ENCODE measurements around the gene FCGR3A.
"Not testable (repeated sequence)": the region's sequence is repeated elsewhere in the genome, so short reads cannot be mapped to it uniquely, and the experiment has no call there.

The FCGR3A gene

DNA sequence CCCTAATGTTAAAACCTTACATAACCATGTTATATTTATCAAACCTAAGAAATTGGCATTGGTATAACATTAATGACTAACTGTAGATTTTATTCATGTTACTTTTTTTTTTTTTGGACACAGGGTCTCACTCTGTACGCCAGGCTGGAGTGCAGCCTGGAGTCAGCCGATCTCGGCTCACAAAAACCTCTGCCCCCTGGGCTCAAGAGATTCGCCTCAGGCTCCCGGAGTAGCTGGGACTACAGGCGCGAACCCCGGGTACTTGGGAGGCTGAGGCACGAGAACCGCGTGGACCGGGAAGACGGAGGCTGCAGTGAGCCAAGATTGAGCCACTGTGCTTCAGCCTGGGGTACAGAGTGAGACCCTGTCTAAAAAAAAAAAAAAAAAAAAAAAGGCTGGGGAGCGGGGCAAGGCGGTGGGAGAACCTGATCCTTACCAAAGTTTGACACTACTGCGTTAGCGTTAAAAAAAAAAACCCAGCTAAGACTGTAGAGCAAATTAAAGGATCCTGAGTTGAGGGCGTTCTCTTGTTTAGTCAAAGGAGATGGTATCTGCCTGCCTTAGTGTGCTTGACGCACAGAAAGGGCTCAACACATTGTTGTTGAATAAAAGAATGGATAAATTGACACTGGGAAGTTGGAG lies 20.0 kb downstream of the FCGR3A start:
- not testable (repeated sequence) for DNase-seq

DNA sequence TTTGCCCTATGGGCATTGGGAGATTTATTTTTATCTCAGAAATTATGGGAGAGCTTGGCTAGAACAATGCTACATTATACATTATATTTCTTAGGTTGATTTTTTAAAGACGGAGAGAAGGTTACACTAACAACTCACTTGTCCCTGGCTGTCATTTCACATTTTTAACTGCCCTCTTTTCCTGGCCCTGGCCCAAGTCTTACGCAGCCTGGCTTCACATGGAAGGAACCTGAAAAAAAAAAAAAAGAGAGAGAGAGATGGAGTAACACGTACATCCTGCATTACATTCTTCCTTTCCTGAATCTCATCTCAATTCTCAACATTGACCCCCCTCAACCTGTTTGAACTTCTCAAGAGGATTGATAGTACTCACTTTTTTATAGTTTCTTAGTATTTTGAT lies 21.1 kb downstream of the FCGR3A start:
- DNase-seq, result not testable (repeated sequence)

DNA sequence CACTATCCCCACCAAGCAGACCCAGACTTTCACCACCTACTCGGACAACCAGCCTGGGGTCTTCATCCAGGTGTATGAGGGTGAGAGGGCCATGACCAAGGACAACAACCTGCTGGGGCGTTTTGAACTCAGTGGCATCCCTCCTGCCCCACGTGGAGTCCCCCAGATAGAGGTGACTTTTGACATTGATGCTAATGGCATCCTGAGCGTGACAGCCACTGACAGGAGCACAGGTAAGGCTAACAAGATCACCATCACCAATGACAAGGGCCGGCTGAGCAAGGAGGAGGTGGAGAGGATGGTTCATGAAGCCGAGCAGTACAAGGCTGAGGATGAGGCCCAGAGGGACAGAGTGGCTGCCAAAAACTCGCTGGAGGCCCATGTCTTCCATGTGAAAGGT lies 23.7 kb downstream of the FCGR3A start:
- DNase-seq, result not testable (repeated sequence)

DNA sequence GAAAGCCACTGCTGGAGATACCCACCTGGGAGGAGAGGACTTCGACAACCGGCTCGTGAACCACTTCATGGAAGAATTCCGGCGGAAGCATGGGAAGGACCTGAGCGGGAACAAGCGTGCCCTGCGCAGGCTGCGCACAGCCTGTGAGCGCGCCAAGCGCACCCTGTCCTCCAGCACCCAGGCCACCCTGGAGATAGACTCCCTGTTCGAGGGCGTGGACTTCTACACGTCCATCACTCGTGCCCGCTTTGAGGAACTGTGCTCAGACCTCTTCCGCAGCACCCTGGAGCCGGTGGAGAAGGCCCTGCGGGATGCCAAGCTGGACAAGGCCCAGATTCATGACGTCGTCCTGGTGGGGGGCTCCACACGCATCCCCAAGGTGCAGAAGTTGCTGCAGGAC lies 24.3 kb downstream of the FCGR3A start:
- DNase-seq, result peak in 1 of 2 donors; percentile 32

DNA sequence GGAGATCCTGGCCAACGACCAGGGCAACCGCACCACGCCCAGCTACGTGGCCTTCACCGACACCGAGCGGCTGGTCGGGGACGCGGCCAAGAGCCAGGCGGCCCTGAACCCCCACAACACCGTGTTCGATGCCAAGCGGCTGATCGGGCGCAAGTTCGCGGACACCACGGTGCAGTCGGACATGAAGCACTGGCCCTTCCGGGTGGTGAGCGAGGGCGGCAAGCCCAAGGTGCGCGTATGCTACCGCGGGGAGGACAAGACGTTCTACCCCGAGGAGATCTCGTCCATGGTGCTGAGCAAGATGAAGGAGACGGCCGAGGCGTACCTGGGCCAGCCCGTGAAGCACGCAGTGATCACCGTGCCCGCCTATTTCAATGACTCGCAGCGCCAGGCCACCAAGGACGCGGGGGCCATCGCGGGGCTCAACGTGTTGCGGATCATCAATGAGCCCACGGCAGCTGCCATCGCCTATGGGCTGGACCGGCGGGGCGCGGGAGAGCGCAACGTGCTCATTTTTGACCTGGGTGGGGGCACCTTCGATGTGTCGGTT lies 24.8 kb downstream of the FCGR3A start:
- DNase-seq, result not testable (repeated sequence)

DNA sequence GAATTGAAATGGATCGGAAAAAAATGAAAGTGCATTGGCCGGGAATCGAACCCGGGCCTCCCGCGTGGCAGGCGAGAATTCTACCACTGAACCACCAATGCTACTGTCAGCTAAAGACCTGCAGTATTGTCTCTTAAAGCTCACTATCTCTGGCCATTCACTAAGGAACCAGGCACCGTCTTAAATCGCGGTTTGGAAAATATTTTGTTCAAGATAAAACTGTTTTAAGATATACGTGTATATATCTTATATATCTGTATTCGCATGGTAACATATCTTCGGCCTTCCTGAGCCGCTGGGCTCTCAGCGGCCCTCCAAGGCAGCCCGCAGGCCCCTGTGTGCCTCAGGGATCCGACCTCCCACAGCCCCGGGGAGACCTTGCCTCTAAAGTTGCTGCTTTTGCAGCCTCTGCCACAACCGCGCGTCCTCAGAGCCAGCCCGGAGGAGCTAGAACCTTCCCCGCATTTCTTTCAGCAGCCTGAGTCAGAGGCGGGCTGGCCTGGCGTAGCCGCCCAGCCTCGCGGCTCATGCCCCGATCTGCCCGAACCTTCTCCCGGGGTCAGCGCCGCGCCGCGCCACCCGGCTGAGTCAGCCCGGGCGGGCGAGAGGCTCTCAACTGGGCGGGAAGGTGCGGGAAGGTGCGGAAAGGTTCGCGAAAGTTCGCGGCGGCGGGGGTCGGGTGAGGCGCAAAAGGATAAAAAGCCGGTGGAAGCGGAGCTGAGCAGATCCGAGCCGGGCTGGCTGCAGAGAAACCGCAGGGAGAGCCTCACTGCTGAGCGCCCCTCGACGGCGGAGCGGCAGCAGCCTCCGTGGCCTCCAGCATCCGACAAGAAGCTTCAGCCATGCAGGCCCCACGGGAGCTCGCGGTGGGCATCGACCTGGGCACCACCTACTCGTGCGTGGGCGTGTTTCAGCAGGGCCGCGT lies 25.5 kb downstream of the FCGR3A start, which contains the start of gene HSPA6:
Gene HSPA6, plus strand, starts transcription at position 724 of the 925 bp plus-strand sequence. Its CDS starts 119 bp downstream, at position 843.
- DNase-seq, result peak; percentile 75 to 89

DNA sequence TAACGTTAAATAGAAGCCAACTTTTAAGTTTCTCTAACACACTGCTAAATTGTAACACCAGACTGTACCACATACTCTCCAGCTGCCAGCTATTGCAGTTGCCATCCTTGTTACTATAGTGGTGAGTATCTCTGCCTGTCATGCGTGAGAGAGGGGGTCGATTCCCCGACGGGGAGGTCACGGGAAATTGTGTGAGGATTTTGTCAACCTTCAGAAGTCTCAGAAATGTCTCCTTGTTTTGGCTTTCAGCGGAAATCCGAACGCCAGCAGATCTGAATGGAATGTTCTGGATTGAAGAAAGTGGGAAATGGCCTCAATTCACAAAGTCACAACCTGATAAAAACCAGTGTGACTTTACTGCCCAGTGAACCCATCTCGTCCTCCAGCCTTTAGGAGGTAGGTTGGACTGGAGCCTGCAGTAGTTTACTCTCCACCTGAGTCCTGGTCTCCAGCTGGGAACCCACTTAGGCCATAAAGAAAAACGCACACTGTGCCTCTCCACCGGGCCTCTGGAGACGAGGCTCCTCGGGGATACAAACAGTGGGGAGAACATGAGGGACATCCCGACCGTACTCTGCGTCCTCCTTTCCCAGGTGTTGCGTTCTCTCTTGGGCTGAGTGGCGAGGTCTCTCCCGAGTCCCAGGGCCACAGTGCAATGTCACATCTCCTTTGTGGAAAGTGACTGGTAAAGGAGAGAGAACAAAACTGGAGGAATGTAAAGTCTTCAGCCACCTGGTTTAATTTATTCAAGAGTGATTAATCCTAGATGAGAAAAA lies 26.4 kb downstream of the FCGR3A start:
- not testable (repeated sequence) for DNase-seq

DNA sequence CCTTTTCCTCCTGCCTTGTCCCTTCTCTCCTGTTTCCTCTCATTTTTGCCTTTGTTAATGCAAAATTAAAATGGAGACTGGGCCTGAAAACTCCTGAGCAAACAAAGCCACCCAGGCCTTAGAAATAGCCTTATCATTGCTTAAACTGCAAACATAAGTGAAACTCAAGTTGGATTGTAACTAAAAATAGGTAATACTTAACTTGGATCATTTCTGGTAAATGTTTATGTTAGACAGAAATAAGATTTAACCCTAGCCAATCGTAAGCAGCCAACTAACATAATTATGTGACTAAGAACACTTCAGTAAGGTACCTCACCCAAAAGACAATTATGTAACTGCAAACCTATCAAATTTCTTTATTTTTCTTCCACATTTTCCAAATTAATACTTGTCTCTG lies 35.7 kb downstream of the FCGR3A start:
- not testable (repeated sequence) for DNase-seq

DNA sequence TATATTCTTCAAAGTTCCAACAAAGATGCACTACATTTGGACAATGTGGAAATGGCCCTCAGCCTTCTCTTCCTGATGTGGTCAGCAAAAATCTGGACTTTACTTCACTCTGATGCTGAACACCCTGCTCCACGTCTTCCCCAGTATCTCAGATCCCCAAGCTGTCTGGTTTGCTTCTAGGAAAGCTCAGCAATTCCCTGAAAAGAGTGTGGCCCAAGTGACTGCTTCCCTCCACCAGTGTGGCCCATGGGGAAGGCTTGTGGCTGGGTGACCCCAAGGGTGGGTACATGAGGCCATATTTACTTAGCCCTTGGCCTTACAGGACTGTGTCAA lies 36.2 kb downstream of the FCGR3A start:
- DNase-seq, result not testable (repeated sequence)

DNA sequence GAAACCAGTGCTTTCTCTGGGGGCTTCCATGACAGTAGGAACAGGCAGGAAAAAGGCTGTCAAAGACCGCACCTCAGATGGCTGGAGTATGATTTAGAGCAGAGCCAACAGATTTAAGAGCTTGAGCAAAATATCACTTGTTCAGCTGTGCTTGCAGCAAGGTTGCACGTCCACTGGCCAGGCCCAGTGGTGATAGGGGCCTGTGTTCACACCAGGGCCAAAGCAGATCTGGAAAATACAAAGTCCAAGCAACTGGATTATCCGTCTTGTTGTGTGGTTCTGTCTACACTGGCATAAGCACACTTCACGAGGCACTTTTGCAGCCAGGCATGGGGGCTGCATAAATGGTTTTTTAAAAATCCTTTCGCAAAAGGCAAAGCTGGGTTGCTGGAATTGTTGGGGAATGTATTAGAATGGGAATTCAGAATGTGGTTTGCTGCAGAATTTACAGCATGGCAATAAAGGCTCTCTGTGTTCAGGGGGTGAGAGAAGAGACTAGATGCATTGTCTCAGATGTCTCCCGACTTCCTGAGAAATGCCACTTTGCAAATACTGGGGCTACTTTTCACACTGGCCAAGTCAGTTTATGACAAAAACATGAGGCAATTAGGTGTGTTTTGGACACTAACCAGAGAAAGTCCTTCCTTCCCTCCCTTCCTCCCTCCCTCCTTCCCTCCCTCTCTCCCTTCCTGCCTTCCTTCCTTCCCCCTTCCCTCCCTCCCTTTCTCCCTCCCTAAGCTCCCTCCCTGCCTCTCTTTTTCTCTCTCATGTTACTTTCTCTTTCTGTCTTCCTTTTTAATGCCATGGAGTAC lies 36.8 kb downstream of the FCGR3A start:
- DNase-seq, result not testable (repeated sequence)

DNA sequence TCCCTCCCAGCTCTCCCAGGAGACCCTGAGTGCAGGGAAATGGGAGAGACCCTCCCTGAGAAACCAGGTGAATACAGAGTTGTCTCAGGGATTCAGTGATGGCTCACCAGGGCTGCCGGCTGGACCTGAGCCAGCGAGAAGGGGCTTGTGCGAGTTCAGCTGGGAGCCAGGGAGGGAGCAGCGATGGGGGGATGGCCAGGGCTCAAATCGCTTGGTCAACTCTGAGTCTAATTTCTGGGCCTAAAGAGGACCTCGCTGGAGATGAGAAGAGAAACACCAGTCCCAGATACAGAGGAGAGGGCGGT lies 37.9 kb downstream of the FCGR3A start:
- no peak for DNase-seq

DNA sequence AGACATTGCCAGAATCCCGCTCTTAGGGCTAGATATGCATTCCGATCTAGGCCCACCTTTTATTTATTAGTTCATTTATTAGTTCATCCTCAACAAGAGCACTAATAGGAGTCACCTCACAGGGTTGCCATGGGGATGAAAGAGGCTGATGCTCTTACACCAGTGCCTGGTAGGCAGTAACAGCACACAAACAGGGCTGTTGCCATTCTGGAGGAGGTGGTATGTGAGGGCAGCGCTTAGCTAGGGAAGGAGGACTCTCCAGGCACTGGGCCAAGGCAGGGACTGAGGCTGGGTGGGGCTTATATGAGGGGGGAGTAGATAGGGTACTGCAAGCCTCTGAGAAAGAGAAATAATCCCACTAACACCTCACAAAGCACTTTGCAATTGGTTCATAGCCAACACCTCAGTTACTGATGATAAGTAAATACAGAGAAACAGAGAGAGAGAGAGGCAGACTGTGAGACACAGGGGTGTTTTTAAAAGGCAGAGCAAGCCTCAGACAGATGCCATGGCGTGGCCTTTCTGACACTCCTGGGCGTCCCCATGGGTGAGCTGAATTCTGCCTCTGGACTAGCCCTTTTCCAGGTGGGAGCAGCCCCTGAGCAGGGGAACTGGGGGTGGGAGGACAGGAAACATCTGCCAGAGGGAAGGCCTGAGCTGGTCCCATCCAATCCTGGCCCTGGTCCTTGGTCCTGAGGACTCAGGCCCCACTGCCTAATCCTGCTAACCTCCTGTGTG lies 38.4 kb downstream of the FCGR3A start:
- DNase-seq, result no peak

DNA sequence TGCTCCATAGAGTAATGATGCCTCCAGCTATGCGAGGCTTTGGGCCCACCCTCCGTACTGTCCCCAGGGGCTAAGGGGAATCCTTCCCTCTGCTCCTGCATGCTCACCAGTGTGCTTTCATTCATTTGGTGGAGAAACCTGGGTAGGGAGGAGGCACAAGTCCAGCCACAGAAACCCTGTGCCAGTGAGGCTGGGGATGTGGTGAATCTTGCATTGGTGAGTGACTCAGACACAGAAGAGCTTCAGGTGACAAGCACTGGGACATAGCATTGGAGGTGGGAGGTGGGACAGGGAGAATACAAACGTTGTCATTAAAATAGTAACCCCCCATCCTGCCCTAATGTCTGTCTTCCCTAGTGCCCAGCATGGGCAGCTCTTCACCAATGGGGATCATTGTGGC lies 39.1 kb downstream of the FCGR3A start:
- DNase-seq, result no peak

DNA sequence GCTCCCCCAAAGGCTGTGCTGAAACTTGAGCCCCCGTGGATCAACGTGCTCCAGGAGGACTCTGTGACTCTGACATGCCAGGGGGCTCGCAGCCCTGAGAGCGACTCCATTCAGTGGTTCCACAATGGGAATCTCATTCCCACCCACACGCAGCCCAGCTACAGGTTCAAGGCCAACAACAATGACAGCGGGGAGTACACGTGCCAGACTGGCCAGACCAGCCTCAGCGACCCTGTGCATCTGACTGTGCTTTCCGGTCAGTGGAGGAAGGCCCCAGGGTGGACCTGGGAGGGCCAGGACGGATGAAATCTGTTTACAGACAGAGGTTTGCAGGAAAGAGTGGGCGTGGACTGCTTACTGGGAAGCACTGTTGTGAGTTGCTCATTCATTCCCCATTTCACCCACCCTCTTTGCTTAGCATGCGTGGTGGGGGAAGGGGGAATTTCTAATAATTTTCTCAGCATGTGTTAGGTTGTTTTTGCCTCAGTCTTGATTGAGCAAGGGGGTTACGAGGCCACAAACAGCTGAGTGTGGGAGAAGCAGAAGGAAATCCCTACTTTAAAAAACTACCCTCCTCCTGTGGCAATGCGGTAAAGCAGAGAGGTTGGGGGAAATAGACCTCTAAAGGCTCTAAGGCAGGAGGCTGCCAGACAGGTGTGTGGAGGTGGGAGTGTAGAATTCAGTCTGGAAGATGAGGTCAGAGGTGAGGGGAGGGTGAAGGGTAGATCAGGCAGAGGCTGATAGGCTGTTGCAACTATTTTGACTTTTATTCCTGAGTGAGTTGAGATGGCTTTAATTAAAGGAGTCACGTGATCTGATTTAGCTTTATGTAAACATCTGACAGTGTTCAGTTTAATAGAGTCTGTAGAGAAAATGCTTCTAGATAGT lies 43.0 kb downstream of the FCGR3A start:
- peak in 1 of 2 donors; percentile 57 for DNase-seq

DNA sequence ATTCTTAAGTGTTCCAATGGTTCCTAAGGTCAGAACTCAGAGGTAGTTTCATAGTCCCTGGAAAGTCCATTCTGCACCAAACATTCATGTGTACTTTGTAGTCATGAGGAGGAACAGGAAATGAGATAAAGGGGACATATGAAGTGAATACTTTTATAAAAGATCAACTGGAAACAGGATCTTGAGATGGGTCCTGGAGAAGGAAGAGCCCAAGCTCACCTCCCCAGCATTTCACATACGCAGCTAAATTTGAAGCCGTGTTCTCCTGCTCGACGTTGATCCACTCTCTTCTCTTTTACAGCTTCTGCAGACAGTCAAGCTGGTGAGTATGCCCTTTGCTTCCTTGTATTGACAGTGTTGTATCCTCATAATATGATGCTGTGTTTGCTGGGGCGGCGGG lies 43.9 kb downstream of the FCGR3A start:
- DNase-seq, result no peak

DNA sequence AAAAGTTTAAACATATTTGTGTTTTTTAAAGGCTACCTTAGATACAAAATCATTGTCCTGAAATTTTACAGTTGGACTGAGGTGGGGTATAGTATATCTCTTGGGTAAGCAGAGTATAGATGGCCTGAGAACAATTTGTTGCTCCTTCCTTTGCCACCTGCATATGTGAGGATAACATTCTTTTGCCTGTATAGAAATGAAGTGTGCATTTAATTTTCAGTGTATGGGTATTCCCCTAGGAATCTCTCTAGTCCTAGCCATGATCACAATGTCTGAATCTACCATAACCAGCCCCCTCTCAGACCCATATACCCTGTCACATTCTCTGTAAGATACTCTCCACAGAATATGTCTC lies 46.2 kb downstream of the FCGR3A start:
- no peak for DNase-seq

DNA sequence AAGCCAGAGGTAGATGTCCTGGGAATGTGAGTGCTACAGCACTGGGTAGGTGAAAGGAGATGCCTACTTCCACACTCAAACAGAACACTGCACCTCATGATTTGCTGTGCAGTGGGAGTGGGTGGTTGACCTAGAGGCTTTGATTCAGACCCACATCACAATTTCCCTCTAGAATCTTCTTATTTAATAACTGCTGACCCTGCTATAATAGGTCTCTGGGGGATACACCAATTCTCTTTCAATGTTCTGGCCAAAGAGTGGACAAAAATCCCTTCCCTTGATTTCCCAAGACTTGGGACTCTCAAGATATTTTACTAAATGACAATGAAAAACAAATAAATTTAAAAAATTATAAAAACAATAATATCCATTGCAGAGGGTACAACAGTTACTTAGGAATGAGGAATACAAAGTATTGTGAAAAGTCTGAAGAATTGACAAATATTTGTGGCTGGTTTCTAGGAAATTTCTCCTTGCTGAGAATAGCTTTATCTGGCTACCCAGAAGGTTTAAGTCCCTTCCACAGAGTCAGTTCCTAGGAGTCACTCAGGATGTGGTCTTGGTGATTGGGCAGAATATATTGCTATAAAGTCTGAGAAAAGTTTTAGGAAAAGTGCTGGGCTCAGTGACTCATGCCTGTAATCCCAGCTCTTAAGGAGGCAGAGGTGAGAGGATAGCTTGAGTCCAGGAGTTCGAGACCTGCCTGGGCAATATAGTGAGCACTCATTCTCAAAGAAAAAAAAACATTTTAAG lies 46.8 kb downstream of the FCGR3A start:
- no peak for DNase-seq

DNA sequence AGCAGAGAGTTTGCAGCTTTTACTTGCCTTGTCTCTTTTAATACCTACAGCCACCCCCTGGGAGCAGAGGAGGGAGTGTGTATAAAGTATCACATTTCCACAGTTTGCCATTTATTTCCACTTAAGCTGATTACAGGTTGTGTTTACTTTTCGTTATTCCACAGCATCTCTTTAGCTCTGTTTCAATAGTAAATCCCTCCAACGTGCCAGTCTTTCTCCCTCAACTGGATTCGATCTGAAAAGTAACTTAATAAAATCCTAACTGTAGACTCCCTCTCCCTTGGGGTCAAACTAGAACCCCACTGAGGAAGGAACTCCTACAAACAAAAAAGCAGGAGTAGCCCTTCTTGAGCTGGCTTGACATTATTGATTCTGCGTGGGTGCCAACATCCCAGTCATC lies 47.4 kb downstream of the FCGR3A start:
- no peak for DNase-seq

DNA sequence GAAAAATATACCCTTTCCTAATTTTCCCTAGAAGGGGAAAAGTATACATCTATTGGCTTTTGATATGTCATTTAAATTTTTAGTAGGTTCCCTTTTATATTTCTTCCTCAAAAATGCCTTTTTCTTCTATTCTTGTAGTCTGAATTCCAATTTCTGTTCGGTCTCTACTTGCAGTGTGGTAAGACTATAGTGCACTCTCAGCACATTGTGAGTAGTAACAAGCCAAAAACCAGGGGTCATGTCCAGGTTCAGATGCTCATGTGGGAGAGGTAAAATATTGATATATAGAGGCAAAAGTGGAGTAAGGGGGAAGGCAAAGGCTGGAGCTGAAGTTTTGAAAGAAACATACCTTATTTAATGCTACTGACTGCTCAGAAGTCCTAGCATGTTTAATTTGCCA lies 48.4 kb downstream of the FCGR3A start:
- no peak for DNase-seq

All from CD4-positive, alpha-beta T cell treated with Interleukin-1 beta for 1 hour (primary cell).